A673 (cell line): ENCODE data around the gene NKX1-1.

Source experiments
- CTCF ChIP-seq: fragments of 300-800, 200-600 bp; sonication (generic); conservative IDR thresholded peaks from 2 replicates; pipeline ENCODE4 v1.5.1; 2017; ENCODE audit warnings: low read depth, mild to moderate bottlenecking, antibody characterized with exemption, low read length, moderate library complexity, mixed read lengths
- EZH2 ChIP-seq: fragments of 200-600 bp; sonication (generic); IDR thresholded peaks from 2 replicates; pipeline ENCODE4 v1.6.1; 2017; ENCODE audit warnings: borderline replicate concordance, low read depth, mild to moderate bottlenecking, mixed read lengths, antibody characterized with exemption, low read length; ENCODE audit not compliant: poor library complexity, severe bottlenecking

- TF ChIP-seq CTCF (no peak), EZH2 (no peak)
Measured at GRCh38 chr4:1354983-1355275, 51.3 kb downstream of the NKX1-1 start.
